ENCODE measurements around the gene MUL1. TPM values are rescaled to one million over a fixed set of nuclear protein-coding genes. Genes with fewer than 3 reads are reported as not detected.

MUL1 gene
- total RNA-seq, 1 donor from 2014 or later, result 19.4 TPM

- no peak overlapping the region for H3K27ac Mint-ChIP-seq
- H3K27me3 Mint-ChIP-seq, result peaks cover 10% of the 10 kb centered on the region
- H3K4me1 Mint-ChIP-seq, result no peaks in the 10 kb centered on the region
- DNase-seq, result no peak
- no peaks in the 10 kb centered on the region for H3K9me3 Mint-ChIP-seq
- no peaks in the 10 kb centered on the region for H3K36me3 Mint-ChIP-seq (ENCODE audit: low read depth)
- intact Hi-C loops (cut with micrococcal nuclease), result no loop called here
- H3K4me3 Mint-ChIP-seq, result no peak overlapping the region
Measured at GRCh38 chr1:20449735-20450311, 58.1 kb downstream of the MUL1 start.

Other genes starting within 250 kb of the MUL1 start
- gene VWA5B1, start 217.3 kb downstream of the MUL1 start, total RNA-seq, result not detected in 2 replicates
- gene CAMK2N1, start 21.9 kb downstream of the MUL1 start, total RNA-seq, result 1.3 and 1.8 TPM in 2 replicates
- gene FAM43B, start 44.4 kb upstream of the MUL1 start, total RNA-seq, result not detected in 2 replicates
- gene CDA, start 80.9 kb upstream of the MUL1 start, total RNA-seq, result not detected in 2 replicates
- gene PINK1, start 125.3 kb upstream of the MUL1 start, total RNA-seq, result 2.0 and 2.4 TPM in 2 replicates
- gene DDOST, start 153.2 kb upstream of the MUL1 start, total RNA-seq, result 170 and 177 TPM in 2 replicates
- not detected in 2 replicates for gene KIF17, start 209.9 kb upstream of the MUL1 start, total RNA-seq
- 0.23 and 0.24 TPM in 2 replicates for gene SH2D5, start 224.6 kb upstream of the MUL1 start, total RNA-seq